ENCODE results near the gene ARHGEF2. TPM values are rescaled to one million over a fixed set of nuclear protein-coding genes. Genes with fewer than 3 reads are reported as not detected.

ARHGEF2 gene
- total and polyA plus RNA-seq, 9 of the 15 experiments (the other 6 are each of a cell fraction or from before 2014, with no cell fraction given): 7.1 to 162 (median 62.2) TPM

DNA sequence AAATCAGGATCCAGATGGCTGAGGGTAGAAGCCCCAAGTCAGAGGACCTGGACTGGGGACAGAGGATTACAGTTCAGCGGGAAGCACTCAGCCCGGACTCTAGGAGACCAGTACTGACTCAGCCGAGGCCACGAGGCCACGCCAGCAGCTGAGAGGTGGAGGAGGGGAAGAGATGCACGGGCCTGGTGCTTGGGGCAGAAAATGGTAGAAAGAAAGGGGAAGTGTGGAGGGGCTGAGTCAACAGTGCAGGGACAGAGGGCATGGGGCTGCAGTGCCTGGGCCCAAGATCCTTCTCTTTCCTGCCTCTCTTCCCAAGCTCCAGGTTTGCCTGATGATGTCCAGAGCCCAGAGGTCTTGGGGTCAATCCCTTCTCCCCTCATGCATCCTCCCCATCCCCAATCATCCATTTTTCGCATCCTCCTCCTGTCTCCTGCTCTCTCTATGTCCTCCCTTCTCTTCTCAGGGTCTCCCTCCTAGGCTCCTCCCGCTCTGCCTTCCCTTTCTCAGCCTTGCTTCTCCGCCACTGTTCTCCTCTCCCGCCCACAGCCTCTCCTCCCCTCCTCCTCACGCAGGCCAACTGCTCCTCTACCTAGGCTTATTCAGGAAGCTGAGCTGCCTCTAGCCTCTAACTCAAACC, 7.7 kb downstream of the ARHGEF2 start (continued):
- TF ChIP-seq, protein P1, sequence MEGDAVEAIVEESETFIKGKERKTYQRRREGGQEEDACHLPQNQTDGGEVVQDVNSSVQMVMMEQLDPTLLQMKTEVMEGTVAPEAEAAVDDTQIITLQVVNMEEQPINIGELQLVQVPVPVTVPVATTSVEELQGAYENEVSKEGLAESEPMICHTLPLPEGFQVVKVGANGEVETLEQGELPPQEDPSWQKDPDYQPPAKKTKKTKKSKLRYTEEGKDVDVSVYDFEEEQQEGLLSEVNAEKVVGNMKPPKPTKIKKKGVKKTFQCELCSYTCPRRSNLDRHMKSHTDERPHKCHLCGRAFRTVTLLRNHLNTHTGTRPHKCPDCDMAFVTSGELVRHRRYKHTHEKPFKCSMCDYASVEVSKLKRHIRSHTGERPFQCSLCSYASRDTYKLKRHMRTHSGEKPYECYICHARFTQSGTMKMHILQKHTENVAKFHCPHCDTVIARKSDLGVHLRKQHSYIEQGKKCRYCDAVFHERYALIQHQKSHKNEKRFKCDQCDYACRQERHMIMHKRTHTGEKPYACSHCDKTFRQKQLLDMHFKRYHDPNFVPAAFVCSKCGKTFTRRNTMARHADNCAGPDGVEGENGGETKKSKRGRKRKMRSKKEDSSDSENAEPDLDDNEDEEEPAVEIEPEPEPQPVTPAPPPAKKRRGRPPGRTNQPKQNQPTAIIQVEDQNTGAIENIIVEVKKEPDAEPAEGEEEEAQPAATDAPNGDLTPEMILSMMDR (IDR thresholded peaks at IDR 0.05 in 2 of 3, conservative IDR thresholded peaks at IDR 0.05 in 1 of 3; ENCODE audit: insufficient read depth in 2 of 3, low read depth in 1 of 3, low read length in 3 of 3): no peak
- TF ChIP-seq L3MBTL2 (IDR thresholded peaks at IDR 0.05) (peak; percentile 64; the same call in 1 of the 2 replicates), MYC (IDR thresholded peaks at IDR 0.05; ENCODE audit: low read depth, low read length) (peak; percentile 97), MYC (CRISPR knock-in tag; IDR thresholded peaks at IDR 0.05; ENCODE audit: borderline replicate concordance, low read depth) (0 out of 2 replicates have a peak, but pooled peaks have one; percentile 41), ZNF217 (CRISPR knock-in tag; IDR thresholded peaks at IDR 0.05) (no peak), NR2F6 (CRISPR knock-in tag; IDR thresholded peaks at IDR 0.05) (no peak), ZNF282 (CRISPR knock-in tag; IDR thresholded peaks at IDR 0.05) (no peak), HMGN3 (IDR thresholded peaks at IDR 0.05; ENCODE audit: borderline replicate concordance, extremely low read depth, insufficient read length, low read depth, low read length) (no peak), ZNF23 (CRISPR knock-in tag; IDR thresholded peaks at IDR 0.05) (no peak), ZNF444 (CRISPR knock-in tag; IDR thresholded peaks at IDR 0.05) (no peak), XRCC5 (IDR thresholded peaks at IDR 0.05; ENCODE audit: low read depth, low read length) (no peak), MTA1 (IDR thresholded peaks at IDR 0.05; ENCODE audit: borderline replicate concordance) (peak; percentile 65; the same call in 1 of the 2 replicates)
- TF ChIP-seq, protein P2, sequence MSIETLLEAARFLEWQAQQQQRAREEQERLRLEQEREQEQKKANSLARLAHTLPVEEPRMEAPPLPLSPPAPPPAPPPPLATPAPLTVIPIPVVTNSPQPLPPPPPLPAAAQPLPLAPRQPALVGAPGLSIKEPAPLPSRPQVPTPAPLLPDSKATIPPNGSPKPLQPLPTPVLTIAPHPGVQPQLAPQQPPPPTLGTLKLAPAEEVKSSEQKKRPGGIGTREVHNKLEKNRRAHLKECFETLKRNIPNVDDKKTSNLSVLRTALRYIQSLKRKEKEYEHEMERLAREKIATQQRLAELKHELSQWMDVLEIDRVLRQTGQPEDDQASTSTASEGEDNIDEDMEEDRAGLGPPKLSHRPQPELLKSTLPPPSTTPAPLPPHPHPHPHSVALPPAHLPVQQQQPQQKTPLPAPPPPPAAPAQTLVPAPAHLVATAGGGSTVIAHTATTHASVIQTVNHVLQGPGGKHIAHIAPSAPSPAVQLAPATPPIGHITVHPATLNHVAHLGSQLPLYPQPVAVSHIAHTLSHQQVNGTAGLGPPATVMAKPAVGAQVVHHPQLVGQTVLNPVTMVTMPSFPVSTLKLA (conservative IDR thresholded peaks at IDR 0.05): peak; percentile 90 to 94
- TF ChIP-seq, protein P3, sequence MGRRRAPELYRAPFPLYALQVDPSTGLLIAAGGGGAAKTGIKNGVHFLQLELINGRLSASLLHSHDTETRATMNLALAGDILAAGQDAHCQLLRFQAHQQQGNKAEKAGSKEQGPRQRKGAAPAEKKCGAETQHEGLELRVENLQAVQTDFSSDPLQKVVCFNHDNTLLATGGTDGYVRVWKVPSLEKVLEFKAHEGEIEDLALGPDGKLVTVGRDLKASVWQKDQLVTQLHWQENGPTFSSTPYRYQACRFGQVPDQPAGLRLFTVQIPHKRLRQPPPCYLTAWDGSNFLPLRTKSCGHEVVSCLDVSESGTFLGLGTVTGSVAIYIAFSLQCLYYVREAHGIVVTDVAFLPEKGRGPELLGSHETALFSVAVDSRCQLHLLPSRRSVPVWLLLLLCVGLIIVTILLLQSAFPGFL (CRISPR knock-in tag; IDR thresholded peaks at IDR 0.05): no peak
- TF ChIP-seq, protein P4, sequence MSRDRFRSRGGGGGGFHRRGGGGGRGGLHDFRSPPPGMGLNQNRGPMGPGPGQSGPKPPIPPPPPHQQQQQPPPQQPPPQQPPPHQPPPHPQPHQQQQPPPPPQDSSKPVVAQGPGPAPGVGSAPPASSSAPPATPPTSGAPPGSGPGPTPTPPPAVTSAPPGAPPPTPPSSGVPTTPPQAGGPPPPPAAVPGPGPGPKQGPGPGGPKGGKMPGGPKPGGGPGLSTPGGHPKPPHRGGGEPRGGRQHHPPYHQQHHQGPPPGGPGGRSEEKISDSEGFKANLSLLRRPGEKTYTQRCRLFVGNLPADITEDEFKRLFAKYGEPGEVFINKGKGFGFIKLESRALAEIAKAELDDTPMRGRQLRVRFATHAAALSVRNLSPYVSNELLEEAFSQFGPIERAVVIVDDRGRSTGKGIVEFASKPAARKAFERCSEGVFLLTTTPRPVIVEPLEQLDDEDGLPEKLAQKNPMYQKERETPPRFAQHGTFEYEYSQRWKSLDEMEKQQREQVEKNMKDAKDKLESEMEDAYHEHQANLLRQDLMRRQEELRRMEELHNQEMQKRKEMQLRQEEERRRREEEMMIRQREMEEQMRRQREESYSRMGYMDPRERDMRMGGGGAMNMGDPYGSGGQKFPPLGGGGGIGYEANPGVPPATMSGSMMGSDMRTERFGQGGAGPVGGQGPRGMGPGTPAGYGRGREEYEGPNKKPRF (IDR thresholded peaks at IDR 0.05; ENCODE audit: low read depth, low read length): no peak
- TF ChIP-seq, protein P5, sequence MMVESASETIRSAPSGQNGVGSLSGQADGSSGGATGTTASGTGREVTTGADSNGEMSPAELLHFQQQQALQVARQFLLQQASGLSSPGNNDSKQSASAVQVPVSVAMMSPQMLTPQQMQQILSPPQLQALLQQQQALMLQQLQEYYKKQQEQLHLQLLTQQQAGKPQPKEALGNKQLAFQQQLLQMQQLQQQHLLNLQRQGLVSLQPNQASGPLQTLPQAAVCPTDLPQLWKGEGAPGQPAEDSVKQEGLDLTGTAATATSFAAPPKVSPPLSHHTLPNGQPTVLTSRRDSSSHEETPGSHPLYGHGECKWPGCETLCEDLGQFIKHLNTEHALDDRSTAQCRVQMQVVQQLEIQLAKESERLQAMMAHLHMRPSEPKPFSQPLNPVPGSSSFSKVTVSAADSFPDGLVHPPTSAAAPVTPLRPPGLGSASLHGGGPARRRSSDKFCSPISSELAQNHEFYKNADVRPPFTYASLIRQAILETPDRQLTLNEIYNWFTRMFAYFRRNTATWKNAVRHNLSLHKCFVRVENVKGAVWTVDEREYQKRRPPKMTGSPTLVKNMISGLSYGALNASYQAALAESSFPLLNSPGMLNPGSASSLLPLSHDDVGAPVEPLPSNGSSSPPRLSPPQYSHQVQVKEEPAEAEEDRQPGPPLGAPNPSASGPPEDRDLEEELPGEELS (CRISPR knock-in tag; IDR thresholded peaks at IDR 0.05; ENCODE audit: borderline replicate concordance): no peak
- TF ChIP-seq, protein P6, sequence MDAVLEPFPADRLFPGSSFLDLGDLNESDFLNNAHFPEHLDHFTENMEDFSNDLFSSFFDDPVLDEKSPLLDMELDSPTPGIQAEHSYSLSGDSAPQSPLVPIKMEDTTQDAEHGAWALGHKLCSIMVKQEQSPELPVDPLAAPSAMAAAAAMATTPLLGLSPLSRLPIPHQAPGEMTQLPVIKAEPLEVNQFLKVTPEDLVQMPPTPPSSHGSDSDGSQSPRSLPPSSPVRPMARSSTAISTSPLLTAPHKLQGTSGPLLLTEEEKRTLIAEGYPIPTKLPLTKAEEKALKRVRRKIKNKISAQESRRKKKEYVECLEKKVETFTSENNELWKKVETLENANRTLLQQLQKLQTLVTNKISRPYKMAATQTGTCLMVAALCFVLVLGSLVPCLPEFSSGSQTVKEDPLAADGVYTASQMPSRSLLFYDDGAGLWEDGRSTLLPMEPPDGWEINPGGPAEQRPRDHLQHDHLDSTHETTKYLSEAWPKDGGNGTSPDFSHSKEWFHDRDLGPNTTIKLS (IDR thresholded peaks at IDR 0.05; ENCODE audit: borderline replicate concordance, low read depth): no peak

All from K562 (cell line).